Neutrophil (primary cell): Measurements from ENCODE around the gene CEMIP.

Experiments used
- H3K27ac ChIP-seq: fragments of 200-600 bp; sonication (generic); 2 replicates; pipeline ENCODE4 v1.5.1; 2016; ENCODE audit warnings: mild to moderate bottlenecking, moderate library complexity
- H3K27me3 ChIP-seq: fragments of 200-600 bp; sonication (generic); 2 replicates; pipeline ENCODE4 v1.6.0; 2016; ENCODE audit warnings: mild to moderate bottlenecking
- H3K36me3 ChIP-seq: fragments of 200-600 bp; sonication (generic); 2 replicates; pipeline ENCODE4 v1.5.1; 2017
- H3K4me1 ChIP-seq, 2 experiments: fragments of 200-600 bp in 1 of 2; sonication (generic) in 1 of 2; 1 replicate in 1 of 2; 2 replicates in 1 of 2; pipeline versions ENCODE4 v1.5.1 to v1.6.1; 2013 to 2016; ENCODE audit warnings: low read depth in 1 of 2, low read length in 1 of 2, mild to moderate bottlenecking in 1 of 2, moderate library complexity in 1 of 2; ENCODE audit not compliant: control insufficient read depth in 1 of 2, insufficient read depth in 1 of 2
- H3K4me3 ChIP-seq, 2 experiments: fragments of 200-600 bp in 1 of 2; sonication (generic) in 1 of 2; 1 replicate in 1 of 2; 2 replicates in 1 of 2; pipeline ENCODE4 v1.5.1; 2013 to 2016; ENCODE audit warnings: low read depth in 1 of 2, low read length in 1 of 2, mild to moderate bottlenecking in 1 of 2, moderate library complexity in 1 of 2
- H3K9me3 ChIP-seq: fragments of 200-600 bp; sonication (generic); 2 replicates; pipeline ENCODE4 v1.5.1; 2016
- TF ChIP-seq, protein P1 (sequence below): fragments of 200-600 bp; sonication (generic); IDR thresholded peaks from 2 replicates; pipeline ENCODE4 v1.5.1; 2016; ENCODE audit warnings: antibody characterized with exemption

The CEMIP gene

DNA sequence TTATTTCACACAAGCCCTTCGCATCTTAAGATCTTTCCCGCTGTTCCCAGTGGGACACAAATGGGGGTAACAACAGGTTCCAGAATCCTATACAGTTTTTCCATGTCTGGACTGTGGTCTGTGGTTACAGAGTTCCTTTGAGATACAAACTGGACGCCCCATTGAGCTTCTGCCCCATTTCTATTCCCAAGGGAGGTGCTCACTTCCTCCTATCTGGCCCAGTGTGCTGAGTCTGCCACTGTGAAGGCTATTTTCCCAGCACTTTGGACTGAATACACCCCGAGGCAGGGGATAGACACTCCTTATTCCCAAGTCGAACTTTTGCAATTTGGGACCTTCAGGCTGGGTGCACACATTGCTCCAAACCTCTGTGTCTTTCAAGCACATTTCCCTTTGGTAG lies 166.4 kb downstream of the CEMIP start:
- H3K36me3 ChIP-seq = peaks cover 96% of the 10 kb centered on the region
- H3K4me1 ChIP-seq = no peaks in the 10 kb centered on the region
- no peaks in the 10 kb centered on the region for H3K9me3 ChIP-seq

DNA sequence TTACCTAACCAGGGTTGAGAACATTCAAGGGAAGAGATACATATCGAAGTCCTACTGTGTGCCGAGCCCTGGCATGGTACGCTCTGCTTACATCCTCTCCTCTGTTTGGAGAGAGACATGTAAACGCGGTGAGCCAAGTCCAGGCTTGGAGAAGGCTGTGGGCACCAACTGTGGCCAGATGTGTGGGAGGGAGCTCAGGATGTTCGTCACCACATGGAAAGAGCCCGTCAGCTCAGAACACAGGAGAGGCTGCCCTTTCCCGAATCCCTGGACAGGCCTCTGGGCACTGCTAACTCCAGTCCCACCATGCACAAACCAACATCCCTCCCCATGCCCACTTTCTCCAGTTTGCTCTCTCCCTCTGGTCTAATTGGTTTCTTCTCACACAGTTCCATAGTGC lies 167.4 kb downstream of the CEMIP start:
- peaks cover 98% of the 10 kb centered on the region for H3K36me3 ChIP-seq

More for the DNA sequence above, 166.4 kb downstream of the CEMIP start:
- TF ChIP-seq, protein P1, sequence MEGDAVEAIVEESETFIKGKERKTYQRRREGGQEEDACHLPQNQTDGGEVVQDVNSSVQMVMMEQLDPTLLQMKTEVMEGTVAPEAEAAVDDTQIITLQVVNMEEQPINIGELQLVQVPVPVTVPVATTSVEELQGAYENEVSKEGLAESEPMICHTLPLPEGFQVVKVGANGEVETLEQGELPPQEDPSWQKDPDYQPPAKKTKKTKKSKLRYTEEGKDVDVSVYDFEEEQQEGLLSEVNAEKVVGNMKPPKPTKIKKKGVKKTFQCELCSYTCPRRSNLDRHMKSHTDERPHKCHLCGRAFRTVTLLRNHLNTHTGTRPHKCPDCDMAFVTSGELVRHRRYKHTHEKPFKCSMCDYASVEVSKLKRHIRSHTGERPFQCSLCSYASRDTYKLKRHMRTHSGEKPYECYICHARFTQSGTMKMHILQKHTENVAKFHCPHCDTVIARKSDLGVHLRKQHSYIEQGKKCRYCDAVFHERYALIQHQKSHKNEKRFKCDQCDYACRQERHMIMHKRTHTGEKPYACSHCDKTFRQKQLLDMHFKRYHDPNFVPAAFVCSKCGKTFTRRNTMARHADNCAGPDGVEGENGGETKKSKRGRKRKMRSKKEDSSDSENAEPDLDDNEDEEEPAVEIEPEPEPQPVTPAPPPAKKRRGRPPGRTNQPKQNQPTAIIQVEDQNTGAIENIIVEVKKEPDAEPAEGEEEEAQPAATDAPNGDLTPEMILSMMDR = no peak
- no peaks in the 10 kb centered on the region for H3K27me3 ChIP-seq
- H3K27ac ChIP-seq = no peak overlapping the region
- H3K4me3 ChIP-seq = no peak overlapping the region

DNA sequence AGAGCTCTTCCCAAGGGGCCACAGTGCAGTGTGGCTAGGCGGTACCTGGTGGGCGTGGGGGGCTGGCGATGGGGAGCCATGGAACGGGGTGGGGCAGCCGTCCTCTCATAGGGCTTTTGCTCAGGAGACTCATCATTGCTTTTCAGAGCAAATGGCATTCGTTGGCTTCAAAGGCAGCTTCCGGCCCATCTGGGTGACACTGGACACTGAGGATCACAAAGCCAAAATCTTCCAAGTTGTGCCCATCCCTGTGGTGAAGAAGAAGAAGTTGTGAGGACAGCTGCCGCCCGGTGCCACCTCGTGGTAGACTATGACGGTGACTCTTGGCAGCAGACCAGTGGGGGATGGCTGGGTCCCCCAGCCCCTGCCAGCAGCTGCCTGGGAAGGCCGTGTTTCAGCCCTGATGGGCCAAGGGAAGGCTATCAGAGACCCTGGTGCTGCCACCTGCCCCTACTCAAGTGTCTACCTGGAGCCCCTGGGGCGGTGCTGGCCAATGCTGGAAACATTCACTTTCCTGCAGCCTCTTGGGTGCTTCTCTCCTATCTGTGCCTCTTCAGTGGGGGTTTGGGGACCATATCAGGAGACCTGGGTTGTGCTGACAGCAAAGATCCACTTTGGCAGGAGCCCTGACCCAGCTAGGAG lies 169.6 kb downstream of the CEMIP start:
- Histone ChIP-seq H3K9me3 (no peaks in the 10 kb centered on the region), H3K4me1 (no peaks in the 10 kb centered on the region), H3K4me3 (no peak overlapping the region), H3K36me3 (peaks cover 97% of the 10 kb centered on the region), H3K27me3 (no peaks in the 10 kb centered on the region), H3K27ac (no peak overlapping the region)
- TF ChIP-seq, protein P1 = no peak

More for the DNA sequence above, 167.4 kb downstream of the CEMIP start:
- TF ChIP-seq, protein P1 = no peak
- Histone ChIP-seq H3K4me3 (no peak overlapping the region), H3K4me1 (no peaks in the 10 kb centered on the region), H3K9me3 (no peaks in the 10 kb centered on the region), H3K27me3 (no peaks in the 10 kb centered on the region), H3K27ac (no peak overlapping the region)

DNA sequence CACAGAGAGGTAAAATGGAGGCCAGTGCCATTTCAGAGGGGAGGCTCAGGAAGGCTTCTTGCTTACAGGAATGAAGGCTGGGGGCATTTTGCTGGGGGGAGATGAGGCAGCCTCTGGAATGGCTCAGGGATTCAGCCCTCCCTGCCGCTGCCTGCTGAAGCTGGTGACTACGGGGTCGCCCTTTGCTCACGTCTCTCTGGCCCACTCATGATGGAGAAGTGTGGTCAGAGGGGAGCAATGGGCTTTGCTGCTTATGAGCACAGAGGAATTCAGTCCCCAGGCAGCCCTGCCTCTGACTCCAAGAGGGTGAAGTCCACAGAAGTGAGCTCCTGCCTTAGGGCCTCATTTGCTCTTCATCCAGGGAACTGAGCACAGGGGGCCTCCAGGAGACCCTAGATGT lies 170.6 kb downstream of the CEMIP start:
- Histone ChIP-seq H3K4me1 (no peaks in the 10 kb centered on the region), H3K36me3 (peaks cover 95% of the 10 kb centered on the region), H3K9me3 (no peaks in the 10 kb centered on the region), H3K27ac (no peak overlapping the region), H3K4me3 (no peak overlapping the region), H3K27me3 (no peaks in the 10 kb centered on the region)
- TF ChIP-seq, protein P1 = no peak

DNA sequence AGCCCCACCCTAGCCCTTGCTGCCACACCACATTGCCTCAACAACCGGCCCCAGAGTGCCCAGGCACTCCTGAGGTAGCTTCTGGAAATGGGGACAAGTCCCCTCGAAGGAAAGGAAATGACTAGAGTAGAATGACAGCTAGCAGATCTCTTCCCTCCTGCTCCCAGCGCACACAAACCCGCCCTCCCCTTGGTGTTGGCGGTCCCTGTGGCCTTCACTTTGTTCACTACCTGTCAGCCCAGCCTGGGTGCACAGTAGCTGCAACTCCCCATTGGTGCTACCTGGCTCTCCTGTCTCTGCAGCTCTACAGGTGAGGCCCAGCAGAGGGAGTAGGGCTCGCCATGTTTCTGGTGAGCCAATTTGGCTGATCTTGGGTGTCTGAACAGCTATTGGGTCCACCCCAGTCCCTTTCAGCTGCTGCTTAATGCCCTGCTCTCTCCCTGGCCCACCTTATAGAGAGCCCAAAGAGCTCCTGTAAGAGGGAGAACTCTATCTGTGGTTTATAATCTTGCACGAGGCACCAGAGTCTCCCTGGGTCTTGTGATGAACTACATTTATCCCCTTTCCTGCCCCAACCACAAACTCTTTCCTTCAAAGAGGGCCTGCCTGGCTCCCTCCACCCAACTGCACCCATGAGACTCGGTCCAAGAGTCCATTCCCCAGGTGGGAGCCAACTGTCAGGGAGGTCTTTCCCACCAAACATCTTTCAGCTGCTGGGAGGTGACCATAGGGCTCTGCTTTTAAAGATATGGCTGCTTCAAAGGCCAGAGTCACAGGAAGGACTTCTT lies 171.3 kb downstream of the CEMIP start:
- Histone ChIP-seq H3K9me3 (no peaks in the 10 kb centered on the region), H3K4me3 (no peak overlapping the region), H3K36me3 (peaks cover 88% of the 10 kb centered on the region)

More for the DNA sequence above, 171.3 kb downstream of the CEMIP start:
- no peak overlapping the region for H3K27ac ChIP-seq
- no peaks in the 10 kb centered on the region for H3K27me3 ChIP-seq
- no peaks in the 10 kb centered on the region for H3K4me1 ChIP-seq
- TF ChIP-seq, protein P1 = no peak
